ENCODE data around the gene IVL.

The IVL gene

DNA sequence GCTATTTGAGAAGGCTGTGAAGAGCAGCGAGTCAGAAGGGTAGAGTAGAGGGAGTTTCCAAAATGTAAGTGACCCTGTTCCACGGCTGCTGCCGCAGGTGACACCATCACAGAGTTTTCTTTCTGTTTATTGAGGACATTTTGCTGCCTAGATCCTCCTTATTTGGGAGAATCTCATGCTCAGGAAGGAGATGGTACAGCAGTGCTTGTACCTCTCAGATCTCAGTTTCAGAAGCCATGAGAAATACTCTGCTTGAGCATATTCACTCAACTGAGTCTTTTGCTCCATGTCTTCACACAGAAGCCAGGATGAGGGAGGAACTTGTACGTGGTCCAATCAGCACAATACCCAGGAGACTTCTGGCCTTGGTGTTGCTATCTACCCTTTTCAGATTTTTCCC is 47.0 kb upstream of the IVL start:
- Histone ChIP-seq H3K4me2 (ENCODE audit: low read depth, low read length) (no peak overlapping the region), H3K27ac (ENCODE audit: low read length) (no peak overlapping the region), H3K9ac (ENCODE audit: low read length) (no peak overlapping the region), H3K9me2 (replicated peaks; ENCODE audit: insufficient read depth, low read length) (no peaks in the 10 kb centered on the region), H4K20me1 (ENCODE audit: insufficient read depth, low read length) (no peaks in the 10 kb centered on the region), H3K9me3 (replicated peaks; ENCODE audit: insufficient read depth, low read length) (no peaks in the 10 kb centered on the region), H3F3A (ENCODE audit: insufficient read depth, low read length) (no peaks in the 10 kb centered on the region), H3K4me1 (ENCODE audit: low read length) (no peaks in the 10 kb centered on the region), H2AFZ (ENCODE audit: low read length) (no peak overlapping the region), H3K79me2 (ENCODE audit: low read length) (no peaks in the 10 kb centered on the region), H3K36me3 (replicated peaks; ENCODE audit: insufficient read depth, low read length) (no peaks in the 10 kb centered on the region), H3K4me3 (ENCODE audit: low read length) (no peak overlapping the region), H3K27me3 (replicated peaks; ENCODE audit: insufficient read depth, low read length) (no peaks in the 10 kb centered on the region)
- DNase-seq = no peak
- TF ChIP-seq EZH2 (optimal IDR thresholded peaks at IDR 0.05; ENCODE audit: low read depth, low read length) = no peak
- TF ChIP-seq, protein P1, sequence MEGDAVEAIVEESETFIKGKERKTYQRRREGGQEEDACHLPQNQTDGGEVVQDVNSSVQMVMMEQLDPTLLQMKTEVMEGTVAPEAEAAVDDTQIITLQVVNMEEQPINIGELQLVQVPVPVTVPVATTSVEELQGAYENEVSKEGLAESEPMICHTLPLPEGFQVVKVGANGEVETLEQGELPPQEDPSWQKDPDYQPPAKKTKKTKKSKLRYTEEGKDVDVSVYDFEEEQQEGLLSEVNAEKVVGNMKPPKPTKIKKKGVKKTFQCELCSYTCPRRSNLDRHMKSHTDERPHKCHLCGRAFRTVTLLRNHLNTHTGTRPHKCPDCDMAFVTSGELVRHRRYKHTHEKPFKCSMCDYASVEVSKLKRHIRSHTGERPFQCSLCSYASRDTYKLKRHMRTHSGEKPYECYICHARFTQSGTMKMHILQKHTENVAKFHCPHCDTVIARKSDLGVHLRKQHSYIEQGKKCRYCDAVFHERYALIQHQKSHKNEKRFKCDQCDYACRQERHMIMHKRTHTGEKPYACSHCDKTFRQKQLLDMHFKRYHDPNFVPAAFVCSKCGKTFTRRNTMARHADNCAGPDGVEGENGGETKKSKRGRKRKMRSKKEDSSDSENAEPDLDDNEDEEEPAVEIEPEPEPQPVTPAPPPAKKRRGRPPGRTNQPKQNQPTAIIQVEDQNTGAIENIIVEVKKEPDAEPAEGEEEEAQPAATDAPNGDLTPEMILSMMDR (IDR thresholded peaks at IDR 0.05; ENCODE audit: low read length) = no peak
- TF ChIP-seq EZH2phosphoT487 (IDR thresholded peaks at IDR 0.05; ENCODE audit: low read length) = no peak

DNA sequence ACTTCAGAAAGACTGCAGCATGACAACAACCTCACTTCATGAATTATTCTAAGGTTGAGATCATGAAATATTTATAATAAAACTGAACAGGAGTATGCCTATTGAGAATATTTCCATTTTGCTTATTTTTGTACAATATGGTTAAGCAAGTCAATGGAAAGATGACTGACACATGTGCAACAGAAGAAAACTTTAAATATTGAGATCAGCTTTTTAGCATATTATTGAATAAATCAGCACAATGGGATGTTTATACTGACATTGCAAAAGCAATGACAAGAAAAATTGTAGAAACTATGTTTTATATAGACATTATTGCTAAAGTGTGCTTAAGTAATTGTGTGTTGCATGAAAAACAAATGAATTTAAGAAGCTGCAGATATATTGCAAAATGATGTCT is 43.9 kb upstream of the IVL start:
- H2AFZ ChIP-seq (ENCODE audit: low read length) = no peak overlapping the region
- no peaks in the 10 kb centered on the region for H3K4me1 ChIP-seq (ENCODE audit: low read length)
- no peak for DNase-seq
- H3K36me3 ChIP-seq (replicated peaks; ENCODE audit: insufficient read depth, low read length) = no peaks in the 10 kb centered on the region
- no peaks in the 10 kb centered on the region for H3K9me3 ChIP-seq (replicated peaks; ENCODE audit: insufficient read depth, low read length)
- H3K4me2 ChIP-seq (ENCODE audit: low read depth, low read length) = no peak overlapping the region
- no peaks in the 10 kb centered on the region for H3F3A ChIP-seq (ENCODE audit: insufficient read depth, low read length)
- TF ChIP-seq EZH2phosphoT487 (IDR thresholded peaks at IDR 0.05; ENCODE audit: low read length) = no peak
- TF ChIP-seq, protein P1 (IDR thresholded peaks at IDR 0.05; ENCODE audit: low read length) = no peak
- TF ChIP-seq EZH2 (optimal IDR thresholded peaks at IDR 0.05; ENCODE audit: low read depth, low read length) = no peak
- no peaks in the 10 kb centered on the region for H3K9me2 ChIP-seq (replicated peaks; ENCODE audit: insufficient read depth, low read length)
- no peak overlapping the region for H3K9ac ChIP-seq (ENCODE audit: low read length)
- no peaks in the 10 kb centered on the region for H3K27me3 ChIP-seq (replicated peaks; ENCODE audit: insufficient read depth, low read length)
- no peaks in the 10 kb centered on the region for H3K79me2 ChIP-seq (ENCODE audit: low read length)
- no peak overlapping the region for H3K4me3 ChIP-seq (ENCODE audit: low read length)
- H3K27ac ChIP-seq (ENCODE audit: low read length) = no peak overlapping the region
- no peaks in the 10 kb centered on the region for H4K20me1 ChIP-seq (ENCODE audit: insufficient read depth, low read length)

DNA sequence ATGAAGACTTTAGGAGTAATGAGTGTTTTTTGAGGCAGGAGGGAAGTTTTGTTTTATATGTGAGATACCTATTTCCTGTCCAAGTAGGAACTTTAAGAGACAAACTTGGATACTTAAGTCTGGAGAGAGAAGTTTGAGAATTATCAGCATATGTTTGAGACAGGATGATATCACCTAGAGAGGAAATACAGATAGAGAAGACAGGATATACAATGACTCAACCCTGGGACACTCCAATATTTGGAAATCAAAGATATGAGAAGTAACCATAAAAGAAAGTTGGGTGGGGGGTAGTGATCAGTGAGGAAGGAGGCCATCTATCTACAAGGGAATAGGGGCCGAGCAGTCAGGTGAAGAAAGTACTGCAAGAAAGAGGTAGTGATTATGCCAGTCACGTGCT is 42.0 kb upstream of the IVL start:
- TF ChIP-seq, protein P1 (IDR thresholded peaks at IDR 0.05; ENCODE audit: low read length) = no peak
- TF ChIP-seq EZH2 (optimal IDR thresholded peaks at IDR 0.05; ENCODE audit: low read depth, low read length) (no peak), EZH2phosphoT487 (IDR thresholded peaks at IDR 0.05; ENCODE audit: low read length) (no peak)
- H3K4me1 ChIP-seq (ENCODE audit: low read length) = no peaks in the 10 kb centered on the region
- no peak for DNase-seq

More for the DNA sequence above, 42.0 kb upstream of the IVL start:
- Histone ChIP-seq H3K9ac (ENCODE audit: low read length) (no peak overlapping the region), H2AFZ (ENCODE audit: low read length) (no peak overlapping the region), H3K36me3 (replicated peaks; ENCODE audit: insufficient read depth, low read length) (no peaks in the 10 kb centered on the region), H3K4me3 (ENCODE audit: low read length) (no peak overlapping the region), H3K79me2 (ENCODE audit: low read length) (no peaks in the 10 kb centered on the region), H4K20me1 (ENCODE audit: insufficient read depth, low read length) (no peaks in the 10 kb centered on the region), H3K27ac (ENCODE audit: low read length) (no peak overlapping the region), H3K27me3 (replicated peaks; ENCODE audit: insufficient read depth, low read length) (no peaks in the 10 kb centered on the region), H3K9me2 (replicated peaks; ENCODE audit: insufficient read depth, low read length) (no peaks in the 10 kb centered on the region), H3K4me2 (ENCODE audit: low read depth, low read length) (no peak overlapping the region), H3F3A (ENCODE audit: insufficient read depth, low read length) (no peaks in the 10 kb centered on the region), H3K9me3 (replicated peaks; ENCODE audit: insufficient read depth, low read length) (no peaks in the 10 kb centered on the region)
